Kidney (tissue), 14 donors: ENCODE data around the gene PXDN. TPM values are rescaled to one million over a fixed set of nuclear protein-coding genes. Genes with fewer than 3 reads are reported as not detected.
A peak's percentile ranks its signal among the peaks of the same experiment; 100 is the strongest.

Source experiments
- DNase-seq, 5 donors: peaks; one replicate each; pipeline ENCODE4 v3.0.0-alpha.2; 2013 to 2020
- FAIRE-seq: peaks from 2 replicates; lab custom pipeline; 2012; peaks lifted over from hg19 to GRCh38; lab: Jason Lieb, UNC
- H3K27ac ChIP-seq, 2 donors: one replicate each; pipeline ENCODE4 v1.7.0; 2013; ENCODE audit warnings: low read depth in 2 of 2, low read length in 2 of 2, inconsistent platforms in 1 of 2
- H3K27me3 ChIP-seq: one replicate; pipeline ENCODE4 v1.7.1; 2013; ENCODE audit warnings: low read length, inconsistent platforms; ENCODE audit not compliant: control insufficient read depth, insufficient read depth
- H3K36me3 ChIP-seq, 3 donors: one replicate each; pipeline versions ENCODE4 v1.7.0 to v1.7.1; 2013; ENCODE audit warnings: low read length in 3 of 3, control low read depth in 1 of 3, inconsistent platforms in 1 of 3; ENCODE audit not compliant: insufficient read depth in 3 of 3, control insufficient read depth in 2 of 3
- H3K4me1 ChIP-seq, 3 donors: one replicate each; pipeline versions ENCODE4 v1.7.0 to v1.7.1; 2013; ENCODE audit warnings: low read length in 3 of 3, inconsistent platforms in 1 of 3, low read depth in 1 of 3; ENCODE audit not compliant: control insufficient read depth in 2 of 3, insufficient read depth in 2 of 3
- H3K4me3 ChIP-seq, 3 donors: one replicate each; pipeline versions ENCODE4 v1.7.0 to v1.8.1; 2013; ENCODE audit warnings: low read length in 3 of 3, control low read depth in 1 of 3, inconsistent platforms in 1 of 3
- H3K9ac ChIP-seq, 3 donors: one replicate each; pipeline versions ENCODE4 v1.7.0 to v1.7.1; 2013; ENCODE audit warnings: low read length in 3 of 3, control low read depth in 1 of 3, inconsistent platforms in 1 of 3
- H3K9me3 ChIP-seq, 3 donors: one replicate each; pipeline versions ENCODE4 v1.7.0 to v1.7.1; 2013; ENCODE audit warnings: low read length in 3 of 3, control low read depth in 1 of 3, inconsistent platforms in 1 of 3; ENCODE audit not compliant: control insufficient read depth in 2 of 3, insufficient read depth in 1 of 3
- intact Hi-C: fragments of 100-400 bp; cut with DNase I; formaldehyde crosslinking; loops from one replicate; pipeline ENCODE4 v1.11.1; 2022
- polyA plus RNA-seq: library from polyadenylated mRNA; stranded (reverse); fragments of 350-450 nt; fragmentation: Illumina TruSeq; extraction: RNeasy Lipid Tissue Mini Kit (QIAGEN cat#74804); gene quantifications from one replicate; pipeline ENCODE4 v1.2.3, GENCODE V29; 2014; ENCODE audit warnings: low read depth, low replicate concordance; ENCODE audit not compliant: insufficient read depth
- total RNA-seq: library from RNA; stranded (reverse); fragmentation: NEBNext Ultra II Directional; extraction: Animal tissue kit (Norgen Biotek cat#: 25700); gene quantifications from one replicate; pipeline ENCODE4 v1.2.1, GENCODE V29; 2021
- TF ChIP-seq, protein P1 (sequence below): IDR thresholded peaks from 3 replicates; pipeline ENCODE4 v1.5.1; 2012; ENCODE audit warnings: mild to moderate bottlenecking, moderate library complexity, borderline replicate concordance; ENCODE audit not compliant: insufficient read depth; ENCODE audit errors: extremely low read depth
- donor health status: control.
- donor health status: control.
- donor health status: control.
- donor health status: control.
- donor health status: control.
- donor health status: DM: yes; HTN: yes; CAD: no.
- donor health status: Normal renal cell carcinoma (clear cell type).

The PXDN gene
- total and polyA plus RNA-seq, 2 donors from 2014 or later: 4.7 to 42.3 TPM

DNA sequence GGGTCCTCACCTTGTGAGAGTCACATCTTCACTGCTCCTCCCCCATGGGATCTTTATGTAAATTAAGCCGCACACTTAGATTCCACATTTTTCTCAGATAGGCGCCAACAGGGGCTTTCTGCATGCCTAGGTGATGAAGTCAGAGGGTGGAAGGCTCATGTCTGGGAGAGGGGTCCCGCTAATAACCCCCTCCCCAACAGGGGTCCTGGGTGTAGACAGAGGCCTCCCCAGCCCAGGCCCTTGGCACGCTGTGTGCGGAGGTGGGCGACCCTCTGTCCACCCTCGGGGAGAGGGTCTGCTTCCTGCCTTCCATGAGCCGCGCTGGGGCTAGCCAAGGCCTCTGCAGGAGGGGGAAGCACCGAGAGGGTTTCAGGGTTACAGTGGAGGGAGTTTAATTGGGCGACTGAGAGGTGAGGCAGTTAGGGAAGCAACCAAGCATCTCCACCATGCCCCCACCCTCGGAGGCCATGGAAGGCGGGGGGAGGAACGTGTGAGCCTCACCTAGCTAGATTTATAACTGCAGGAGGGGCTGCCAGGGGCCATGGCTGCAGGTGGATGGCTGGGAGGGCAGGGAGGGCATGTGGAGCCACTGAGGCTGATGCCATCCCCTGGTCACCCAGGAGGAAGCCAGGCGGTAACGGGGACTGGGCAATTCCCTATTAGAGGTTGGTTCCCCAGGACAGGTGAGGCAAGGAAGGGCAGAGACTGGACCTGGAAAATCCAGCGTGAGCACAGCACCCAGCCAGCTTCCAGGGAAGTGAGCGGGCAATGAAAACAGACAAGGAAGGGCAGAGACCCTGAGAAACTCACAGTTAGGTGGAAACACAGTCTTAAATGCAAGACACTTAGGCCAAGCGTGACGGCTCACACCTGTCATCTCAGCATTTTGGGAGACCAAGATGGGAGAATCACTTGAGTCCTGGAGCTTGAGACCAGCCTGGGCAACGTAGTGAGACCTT lies 7.7 kb upstream of the PXDN start:
- Histone ChIP-seq H3K27ac (no peak overlapping the region), H3K27me3 (no peaks in the 10 kb centered on the region), H3K9me3 (no peaks in the 10 kb centered on the region), H3K4me3 (no peak overlapping the region), H3K4me1 (no peaks in the 10 kb centered on the region), H3K36me3 (no peaks in the 10 kb centered on the region), H3K9ac (no peak overlapping the region)
- TF ChIP-seq, protein P1, sequence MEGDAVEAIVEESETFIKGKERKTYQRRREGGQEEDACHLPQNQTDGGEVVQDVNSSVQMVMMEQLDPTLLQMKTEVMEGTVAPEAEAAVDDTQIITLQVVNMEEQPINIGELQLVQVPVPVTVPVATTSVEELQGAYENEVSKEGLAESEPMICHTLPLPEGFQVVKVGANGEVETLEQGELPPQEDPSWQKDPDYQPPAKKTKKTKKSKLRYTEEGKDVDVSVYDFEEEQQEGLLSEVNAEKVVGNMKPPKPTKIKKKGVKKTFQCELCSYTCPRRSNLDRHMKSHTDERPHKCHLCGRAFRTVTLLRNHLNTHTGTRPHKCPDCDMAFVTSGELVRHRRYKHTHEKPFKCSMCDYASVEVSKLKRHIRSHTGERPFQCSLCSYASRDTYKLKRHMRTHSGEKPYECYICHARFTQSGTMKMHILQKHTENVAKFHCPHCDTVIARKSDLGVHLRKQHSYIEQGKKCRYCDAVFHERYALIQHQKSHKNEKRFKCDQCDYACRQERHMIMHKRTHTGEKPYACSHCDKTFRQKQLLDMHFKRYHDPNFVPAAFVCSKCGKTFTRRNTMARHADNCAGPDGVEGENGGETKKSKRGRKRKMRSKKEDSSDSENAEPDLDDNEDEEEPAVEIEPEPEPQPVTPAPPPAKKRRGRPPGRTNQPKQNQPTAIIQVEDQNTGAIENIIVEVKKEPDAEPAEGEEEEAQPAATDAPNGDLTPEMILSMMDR: no peak
- FAIRE-seq: no peak
- peak; percentile 50 to 72 (median 61) for DNase-seq
- intact Hi-C loops: no loop called here

DNA sequence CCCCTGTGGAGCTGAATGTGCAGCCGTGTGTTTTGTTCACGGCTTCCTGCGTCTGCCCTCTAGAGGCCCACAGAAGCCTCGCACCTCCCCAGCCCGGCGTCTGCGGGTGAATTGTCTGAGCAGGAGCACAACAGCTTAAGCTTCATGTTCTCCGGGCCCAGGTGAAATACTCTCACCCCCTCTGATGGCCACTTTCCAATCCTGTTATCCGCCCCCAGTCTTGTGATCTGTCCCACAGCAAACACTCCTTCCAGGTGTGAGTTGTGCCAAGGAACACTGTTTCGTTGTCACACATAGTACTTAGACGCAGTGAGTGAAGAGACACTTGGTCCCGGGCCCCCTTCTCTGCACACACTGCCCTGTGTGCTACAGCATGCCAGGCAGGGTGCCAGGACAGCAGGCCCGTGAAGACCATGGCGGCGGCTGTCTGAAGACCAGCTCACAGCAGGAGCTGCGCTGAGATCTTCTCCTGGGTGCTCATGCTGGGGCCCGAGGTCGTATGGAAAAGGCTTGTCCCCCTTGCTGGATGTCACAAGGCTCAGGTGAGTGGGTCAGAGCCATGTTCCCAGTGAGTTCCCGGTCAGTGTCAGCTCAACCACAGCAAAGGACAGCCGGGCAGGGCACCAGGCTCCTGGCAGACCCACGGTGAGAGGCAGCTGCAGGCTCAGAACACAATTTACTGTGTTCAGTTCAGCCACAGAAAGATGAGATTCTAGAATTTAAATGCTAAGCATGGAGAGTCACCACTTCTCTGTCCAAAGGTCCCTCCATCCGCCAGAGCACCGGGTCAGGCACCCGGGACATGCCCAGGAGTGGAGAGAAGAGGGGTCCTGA lies 6.8 kb upstream of the PXDN start:
- H3K4me3 ChIP-seq: no peak overlapping the region
- intact Hi-C loops: no loop called here
- H3K9me3 ChIP-seq: no peaks in the 10 kb centered on the region
- H3K27me3 ChIP-seq: no peaks in the 10 kb centered on the region
- no peak overlapping the region for H3K27ac ChIP-seq
- H3K9ac ChIP-seq: no peak overlapping the region
- DNase-seq: peak; percentile 84 to 91 (median 88)
- H3K4me1 ChIP-seq: no peaks in the 10 kb centered on the region
- TF ChIP-seq, protein P1: peak; percentile 64
- no peak for FAIRE-seq
- no peaks in the 10 kb centered on the region for H3K36me3 ChIP-seq

DNA sequence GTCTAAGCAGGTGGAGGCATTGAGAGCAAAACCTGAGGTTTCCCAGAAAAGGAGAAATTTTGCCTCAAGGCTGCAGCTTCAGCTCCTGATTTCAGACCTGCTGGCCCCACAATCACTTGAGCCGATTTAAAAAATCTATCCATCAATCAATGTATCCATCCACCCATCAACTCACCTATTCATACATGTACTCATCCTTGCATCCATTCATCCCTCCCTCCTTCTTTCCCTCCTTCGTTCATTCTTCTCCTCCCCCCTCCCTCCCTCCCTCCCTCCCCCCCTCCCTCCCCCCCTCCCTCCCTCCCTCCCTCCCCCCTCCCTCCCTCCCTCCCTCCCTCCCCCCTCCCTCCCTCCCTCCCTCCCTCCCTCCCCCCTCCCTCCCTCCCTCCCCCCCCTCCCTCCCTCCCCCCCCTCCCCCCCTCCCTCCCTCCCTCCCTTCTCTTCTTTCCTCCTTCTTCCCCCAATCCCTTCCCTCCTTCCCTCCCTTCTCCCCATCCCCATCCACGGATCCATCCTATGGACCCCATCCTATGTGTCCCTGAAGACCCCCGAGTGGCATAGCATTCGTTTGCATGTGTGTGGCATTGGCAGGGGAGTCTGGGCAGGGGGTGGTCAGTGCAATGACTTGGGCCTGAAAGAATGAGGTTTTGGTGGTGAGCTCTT lies 6.1 kb upstream of the PXDN start:
- Histone ChIP-seq H3K36me3 (no peaks in the 10 kb centered on the region), H3K27me3 (no peaks in the 10 kb centered on the region), H3K4me1 (no peaks in the 10 kb centered on the region), H3K9me3 (no peaks in the 10 kb centered on the region), H3K9ac (no peak overlapping the region), H3K4me3 (no peak overlapping the region), H3K27ac (no peak overlapping the region)
- DNase-seq (no peak), FAIRE-seq (no peak)
- intact Hi-C loops: no loop called here
- TF ChIP-seq, protein P1: no peak
